ENCODE results near the gene LHX2. TPM values are rescaled to one million over a fixed set of nuclear protein-coding genes. Genes with fewer than 3 reads are reported as not detected.
A peak's percentile ranks its signal among the peaks of the same experiment; 100 is the strongest.

Gene LHX2
- total and polyA plus RNA-seq, 8 donors, result not detected

DNA sequence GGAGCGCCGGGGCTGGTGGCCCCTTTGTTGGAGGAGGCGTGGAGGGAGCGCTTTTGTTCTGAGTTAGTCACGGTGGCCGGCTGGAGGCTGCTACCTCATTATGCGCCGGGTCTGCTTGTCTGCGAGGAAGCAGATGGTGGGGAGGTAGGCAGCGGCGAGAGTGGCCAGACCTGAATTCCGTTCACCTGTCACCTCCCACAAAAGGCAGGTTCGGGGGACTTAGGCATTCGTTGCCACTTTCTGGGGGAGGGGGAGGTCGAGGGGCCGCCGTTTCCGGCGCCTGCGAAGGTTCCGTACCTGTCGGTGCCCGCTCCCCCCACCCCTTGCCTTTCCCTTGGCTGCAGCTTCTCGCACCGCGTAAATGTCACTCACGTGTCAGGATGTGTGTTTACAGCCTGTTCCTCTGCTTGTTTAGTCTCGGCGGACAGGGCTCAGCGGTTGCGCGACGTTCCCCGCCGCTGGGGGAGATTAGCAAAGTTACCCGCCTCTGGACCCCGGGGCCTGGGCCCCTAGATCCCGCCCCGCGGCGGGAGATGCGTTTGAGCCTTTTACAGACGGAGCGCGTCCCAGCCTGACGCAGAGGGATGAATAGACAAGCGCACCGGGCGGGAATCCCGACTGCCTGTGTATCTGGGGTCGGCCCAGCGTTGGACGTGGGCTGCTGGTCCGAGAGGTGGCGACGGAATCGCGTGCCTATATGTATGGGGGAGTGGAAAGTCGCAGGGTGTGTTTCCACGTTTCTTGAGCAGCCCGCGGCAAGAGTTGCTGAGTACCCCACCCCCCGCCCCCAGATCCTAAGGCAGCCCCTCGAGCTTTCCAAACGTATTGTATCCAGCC lies 2.7 kb upstream of the LHX2 start:
- Histone ChIP-seq H3K4me1 (peaks cover 0 to 8% (median 4%) of the 10 kb centered on the region in 3 donors), H3K9me3 (no peaks in the 10 kb centered on the region), H3K4me3 (peak overlapping the region in 1 of 4 donors; percentile 4), H3K27me3 (peaks cover 3 to 77% (median 26%) of the 10 kb centered on the region in 4 donors), H3K27ac (no peak overlapping the region), H3K36me3 (no peaks in the 10 kb centered on the region)
- intact Hi-C loops (cut with DNase I), result no loop called here
- FAIRE-seq (no peak), DNase-seq (peak in 2 of 6 donors; percentile 51 to 57), ATAC-seq (no peak)
- TF ChIP-seq, protein P1, sequence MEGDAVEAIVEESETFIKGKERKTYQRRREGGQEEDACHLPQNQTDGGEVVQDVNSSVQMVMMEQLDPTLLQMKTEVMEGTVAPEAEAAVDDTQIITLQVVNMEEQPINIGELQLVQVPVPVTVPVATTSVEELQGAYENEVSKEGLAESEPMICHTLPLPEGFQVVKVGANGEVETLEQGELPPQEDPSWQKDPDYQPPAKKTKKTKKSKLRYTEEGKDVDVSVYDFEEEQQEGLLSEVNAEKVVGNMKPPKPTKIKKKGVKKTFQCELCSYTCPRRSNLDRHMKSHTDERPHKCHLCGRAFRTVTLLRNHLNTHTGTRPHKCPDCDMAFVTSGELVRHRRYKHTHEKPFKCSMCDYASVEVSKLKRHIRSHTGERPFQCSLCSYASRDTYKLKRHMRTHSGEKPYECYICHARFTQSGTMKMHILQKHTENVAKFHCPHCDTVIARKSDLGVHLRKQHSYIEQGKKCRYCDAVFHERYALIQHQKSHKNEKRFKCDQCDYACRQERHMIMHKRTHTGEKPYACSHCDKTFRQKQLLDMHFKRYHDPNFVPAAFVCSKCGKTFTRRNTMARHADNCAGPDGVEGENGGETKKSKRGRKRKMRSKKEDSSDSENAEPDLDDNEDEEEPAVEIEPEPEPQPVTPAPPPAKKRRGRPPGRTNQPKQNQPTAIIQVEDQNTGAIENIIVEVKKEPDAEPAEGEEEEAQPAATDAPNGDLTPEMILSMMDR (IDR thresholded peaks at IDR 0.05), result no peak
- 3% methylated on average over 60 to 65 of the region's 65 CpGs for WGBS, 2 donors

DNA sequence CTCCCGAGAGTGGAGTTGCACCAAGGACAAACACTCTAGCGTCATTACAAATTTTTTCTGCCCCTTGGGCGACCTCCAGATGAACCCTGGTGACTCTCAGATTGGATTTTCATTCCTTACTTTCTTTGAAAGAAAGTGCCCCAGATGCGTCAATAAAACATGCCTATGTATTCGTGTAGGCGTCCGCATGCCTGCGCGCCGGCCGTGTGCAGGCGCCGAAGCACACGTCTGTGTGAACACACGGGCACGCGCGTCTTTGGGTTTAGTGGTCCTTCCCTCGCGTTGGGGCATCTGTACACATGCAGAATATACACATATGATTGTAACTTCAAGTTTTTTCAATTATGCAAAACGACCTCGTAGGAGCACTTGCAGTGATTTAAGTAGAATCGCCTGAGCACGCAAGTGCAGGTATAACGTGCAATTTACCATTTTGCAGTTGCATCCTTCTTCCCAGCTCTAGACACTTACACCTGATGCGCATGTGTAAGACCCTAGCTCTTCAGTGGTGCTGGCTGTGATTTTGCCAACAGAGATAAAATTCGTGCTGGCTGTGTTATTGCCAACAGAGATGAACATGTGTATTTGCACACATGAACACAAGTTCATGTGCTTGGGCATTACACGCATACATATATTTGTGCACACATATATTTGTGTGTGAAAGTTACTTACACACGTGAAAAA lies 1.9 kb upstream of the LHX2 start:
- WGBS, 2 donors, result 7% methylated on average over 29 of the region's 29 CpGs
- no peaks in the 10 kb centered on the region for H3K36me3 ChIP-seq
- no peak for FAIRE-seq
- TF ChIP-seq, protein P1 (IDR thresholded peaks at IDR 0.05), result no peak
- DNase-seq, result peak in 1 of 6 donors; percentile 31
- H3K27ac ChIP-seq, result no peak overlapping the region
- intact Hi-C loops (cut with DNase I), result no loop called here
- H3K4me3 ChIP-seq, result no peak overlapping the region
- peaks cover 3 to 77% (median 26%) of the 10 kb centered on the region in 4 donors for H3K27me3 ChIP-seq
- ATAC-seq, result no peak
- peaks cover 0 to 8% (median 4%) of the 10 kb centered on the region in 3 donors for H3K4me1 ChIP-seq
- no peaks in the 10 kb centered on the region for H3K9me3 ChIP-seq

DNA sequence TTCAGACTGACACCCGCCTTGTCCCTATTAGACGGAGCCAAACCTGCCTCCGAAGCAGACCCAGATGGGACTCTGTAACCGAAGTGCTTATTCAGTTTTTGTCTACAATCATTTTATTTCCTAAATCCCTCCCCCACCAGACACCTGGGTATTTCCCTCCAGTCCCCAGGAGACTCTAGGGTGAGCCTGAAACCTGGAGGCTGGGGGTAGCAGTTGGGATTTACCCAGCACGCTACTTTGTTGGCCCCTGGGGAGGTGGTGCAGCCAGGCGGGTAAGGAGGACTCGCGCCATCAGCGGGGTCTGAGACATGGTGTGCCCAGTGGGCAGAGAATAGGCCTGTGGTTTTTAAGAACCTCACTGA lies 1.3 kb upstream of the LHX2 start:
- H3K4me1 ChIP-seq, result peaks cover 0 to 8% (median 4%) of the 10 kb centered on the region in 3 donors
- H3K4me3 ChIP-seq, result no peak overlapping the region
- no peak for ATAC-seq
- intact Hi-C loops (cut with DNase I), result no loop called here
- peak in 1 of 6 donors; percentile 25 for DNase-seq
- H3K27me3 ChIP-seq, result peaks cover 3 to 77% (median 25%) of the 10 kb centered on the region in 4 donors
- no peaks in the 10 kb centered on the region for H3K36me3 ChIP-seq
- WGBS, 2 donors, result 18 to 20% methylated on average over 9 of the region's 9 CpGs
- FAIRE-seq, result no peak
- TF ChIP-seq, protein P1 (IDR thresholded peaks at IDR 0.05), result no peak
- H3K9me3 ChIP-seq, result no peaks in the 10 kb centered on the region
- no peak overlapping the region for H3K27ac ChIP-seq

DNA sequence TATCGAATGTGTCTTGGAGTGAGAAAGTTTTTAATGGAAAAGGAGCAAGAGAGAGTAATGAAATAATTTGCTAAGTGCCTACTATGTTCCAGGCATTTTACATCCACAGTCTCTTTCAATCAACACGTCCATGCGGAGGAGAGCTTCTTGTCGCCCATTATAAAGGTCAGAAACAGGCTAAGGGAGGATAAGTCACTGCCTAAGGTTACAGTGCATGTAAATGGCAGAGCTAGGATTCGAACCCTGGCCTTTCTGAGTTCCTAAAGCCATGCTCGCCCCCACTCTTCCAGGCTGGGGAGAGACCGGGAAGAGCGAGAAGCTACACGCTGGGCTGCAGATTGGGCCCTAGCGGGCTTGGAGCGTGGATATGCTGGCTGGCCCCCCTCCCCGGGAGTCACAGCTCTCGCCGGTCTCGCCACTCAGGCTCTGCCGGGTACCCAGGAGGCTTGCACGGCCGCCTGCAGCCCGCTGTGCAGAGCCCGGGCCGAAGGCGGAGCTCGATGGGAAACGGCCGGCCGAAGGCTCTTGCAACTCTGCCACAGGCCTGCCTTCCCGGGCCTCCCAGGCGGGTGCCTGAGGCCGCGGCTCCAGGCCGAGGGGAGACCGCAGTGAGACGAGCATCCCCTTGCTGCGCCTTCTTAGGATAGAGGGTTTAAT lies 775 bp upstream of the LHX2 start:
- Histone ChIP-seq H3K27ac (no peak overlapping the region), H3K27me3 (peaks cover 3 to 77% (median 28%) of the 10 kb centered on the region in 4 donors), H3K36me3 (no peaks in the 10 kb centered on the region), H3K4me3 (peak overlapping the region in 1 of 4 donors; percentile 33), H3K4me1 (peaks cover 0 to 8% (median 4%) of the 10 kb centered on the region in 3 donors), H3K9me3 (no peaks in the 10 kb centered on the region)
- intact Hi-C loops (cut with DNase I), result no loop called here
- FAIRE-seq (no peak), DNase-seq (peak in 2 of 6 donors; percentile 57 to 58), ATAC-seq (peak in 3 of 4 donors; percentile 42 to 55 (median 46))
- 5% methylated on average over 34 of the region's 34 CpGs for WGBS, 2 donors
- TF ChIP-seq, protein P1 (IDR thresholded peaks at IDR 0.05), result no peak
